HEK293 (cell line): ENCODE results near the gene BCAS2.

ENCODE experiments used
- CTCF ChIP-seq: fragments of 450-650 bp; formaldehyde crosslinking; IDR thresholded peaks from 2 replicates; pipeline ENCODE4 v1.5.1; 2016; ENCODE audit warnings: missing biosample characterization, missing genetic modification characterization
- REPIN1 ChIP-seq: fragments of 450-650 bp; formaldehyde crosslinking; IDR thresholded peaks from 2 replicates; pipeline ENCODE4 v1.5.1; 2017; ENCODE audit warnings: missing biosample characterization, missing genetic modification characterization, low read depth
- ZBTB1 ChIP-seq: fragments of 450-650 bp; formaldehyde crosslinking; IDR thresholded peaks from 2 replicates; pipeline ENCODE4 v1.5.1; 2016; ENCODE audit warnings: missing biosample characterization, missing genetic modification characterization
- TF ChIP-seq, protein P1 (sequence below): fragments of 450-650 bp; formaldehyde crosslinking; IDR thresholded peaks from 2 replicates; pipeline ENCODE4 v1.5.1; 2016; ENCODE audit warnings: missing biosample characterization, missing genetic modification characterization

- no peak for TF ChIP-seq CTCF
- TF ChIP-seq ZBTB1 (tag by site-specific recombination): no peak
- TF ChIP-seq, protein P1, sequence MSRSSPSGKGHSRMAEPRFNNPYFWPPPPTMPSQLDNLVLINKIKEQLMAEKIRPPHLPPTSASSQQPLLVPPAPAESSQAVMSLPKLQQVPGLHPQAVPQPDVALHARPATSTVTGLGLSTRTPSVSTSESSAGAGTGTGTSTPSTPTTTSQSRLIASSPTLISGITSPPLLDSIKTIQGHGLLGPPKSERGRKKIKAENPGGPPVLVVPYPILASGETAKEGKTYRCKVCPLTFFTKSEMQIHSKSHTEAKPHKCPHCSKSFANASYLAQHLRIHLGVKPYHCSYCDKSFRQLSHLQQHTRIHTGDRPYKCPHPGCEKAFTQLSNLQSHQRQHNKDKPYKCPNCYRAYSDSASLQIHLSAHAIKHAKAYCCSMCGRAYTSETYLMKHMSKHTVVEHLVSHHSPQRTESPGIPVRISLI (tag by site-specific recombination): no peak
- no peak for TF ChIP-seq REPIN1
These were observed 27.6 kb upstream of the BCAS2 start for GRCh38 chr1:114609026-114609425.
